Measurements from ENCODE around the gene ZBTB16.

Gene ZBTB16

DNA sequence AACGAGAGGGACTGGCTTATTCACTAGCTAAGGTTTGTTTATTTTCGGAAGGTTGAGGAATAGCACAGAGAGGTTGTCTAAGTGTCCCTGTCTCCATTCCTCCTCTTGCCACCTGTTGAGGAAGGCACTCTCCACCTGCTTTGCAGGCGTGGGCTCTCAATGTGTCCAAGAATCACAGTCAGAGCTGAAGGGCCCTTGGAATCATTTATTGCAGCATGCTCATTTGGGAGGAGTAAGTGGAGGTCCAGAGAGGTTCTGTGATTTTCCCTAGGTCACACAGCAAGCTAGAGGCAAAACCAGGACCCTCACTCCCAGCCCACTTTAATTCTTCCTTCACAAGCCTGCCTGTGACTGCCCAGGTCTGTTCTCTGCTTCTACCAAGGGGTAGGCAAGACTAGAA lies 21.3 kb downstream of the ZBTB16 start:
- Histone ChIP-seq H3K23ac (ENCODE audit: low read depth, low read length, poor library complexity) (no peak overlapping the region), H3K9ac (ENCODE audit: low read depth, low read length, poor library complexity) (no peak overlapping the region)
- no CpG with 5 or more reads among the region's 3 CpGs for WGBS, 2 donors (ENCODE audit: extremely low coverage in 2 of 2, insufficient read length in 2 of 2, insufficient replicate concordance in 1 of 2)

GRCh38 chr11:114081641-114082414 lies 22.3 kb downstream of the ZBTB16 start:
- Histone ChIP-seq H4K8ac (ENCODE audit: low read depth, low read length) (no peak overlapping the region), H3K14ac (ENCODE audit: low read length) (no peak overlapping the region), H3K4me3 (ENCODE audit: low read length in 2 of 2) (no peak overlapping the region), H3K36me3 (replicated peaks in 1 of 2; ENCODE audit: control insufficient read depth in 2 of 2, insufficient read depth in 2 of 2, low read length in 2 of 2) (peaks cover 3 to 36% of the 10 kb centered on the region in 2 donors), H4K91ac (ENCODE audit: low read depth, low read length, poor library complexity) (no peak overlapping the region), H3K27me3 (ENCODE audit: control insufficient read depth in 3 of 3, insufficient read depth in 3 of 3, low read depth in 1 of 3, low read length in 3 of 3) (no peaks in the 10 kb centered on the region), H3K9me3 (replicated peaks in 1 of 2; ENCODE audit: control insufficient read depth in 2 of 2, insufficient read depth in 1 of 2, low read depth in 1 of 2, low read length in 2 of 2) (no peaks in the 10 kb centered on the region), H2BK5ac (ENCODE audit: low read length) (no peak overlapping the region), H2AK5ac (ENCODE audit: low read depth, low read length) (no peak overlapping the region), H3K4me2 (ENCODE audit: insufficient read depth, low read length, poor library complexity, severe bottlenecking) (no peak overlapping the region), H2BK12ac (ENCODE audit: low read length) (no peak overlapping the region), H2BK15ac (ENCODE audit: low read length) (no peak overlapping the region), H3K18ac (ENCODE audit: low read length) (no peak overlapping the region), H3K9ac (ENCODE audit: low read depth, low read length, poor library complexity) (no peak overlapping the region), H3K4me1 (ENCODE audit: control insufficient read depth in 2 of 2, insufficient read depth in 1 of 2, low read depth in 1 of 2, low read length in 2 of 2) (peaks cover 38 to 50% of the 10 kb centered on the region in 2 donors), H2BK120ac (ENCODE audit: low read depth, low read length) (no peak overlapping the region), H3K27ac (replicated peaks; ENCODE audit: low read length) (no peak overlapping the region), H3K23ac (ENCODE audit: low read depth, low read length, poor library complexity) (no peak overlapping the region), H3K4ac (ENCODE audit: low read length) (no peak overlapping the region), H3K79me1 (ENCODE audit: low read depth, low read length) (peaks cover 6% of the 10 kb centered on the region), H2AFZ (ENCODE audit: low read length) (no peak overlapping the region)
- 100% methylated on average over 1 of the region's 9 CpGs; no CpG with 5 or more reads in 1 of the 2 donors for WGBS, 2 donors (ENCODE audit: extremely low coverage in 2 of 2, insufficient read length in 2 of 2, insufficient replicate concordance in 1 of 2)
- no peak for DNase-seq (ENCODE audit: low spot score)

More for the DNA sequence above, 21.3 kb downstream of the ZBTB16 start:
- no peak overlapping the region for H2BK12ac ChIP-seq (ENCODE audit: low read length)
- peaks cover 2 to 35% of the 10 kb centered on the region in 2 donors for H3K36me3 ChIP-seq (replicated peaks in 1 of 2; ENCODE audit: control insufficient read depth in 2 of 2, insufficient read depth in 2 of 2, low read length in 2 of 2)
- H4K8ac ChIP-seq (ENCODE audit: low read depth, low read length), result no peak overlapping the region
- H4K91ac ChIP-seq (ENCODE audit: low read depth, low read length, poor library complexity), result no peak overlapping the region
- H2BK5ac ChIP-seq (ENCODE audit: low read length), result no peak overlapping the region
- H3K14ac ChIP-seq (ENCODE audit: low read length), result no peak overlapping the region
- H2AK5ac ChIP-seq (ENCODE audit: low read depth, low read length), result no peak overlapping the region
- no peak overlapping the region for H3K4me2 ChIP-seq (ENCODE audit: insufficient read depth, low read length, poor library complexity, severe bottlenecking)
- H2BK120ac ChIP-seq (ENCODE audit: low read depth, low read length), result no peak overlapping the region
- DNase-seq (ENCODE audit: low spot score), result no peak
- no peak overlapping the region for H3K4ac ChIP-seq (ENCODE audit: low read length)
- peaks cover 48 to 51% of the 10 kb centered on the region in 2 donors for H3K4me1 ChIP-seq (ENCODE audit: control insufficient read depth in 2 of 2, insufficient read depth in 1 of 2, low read depth in 1 of 2, low read length in 2 of 2)
- no peaks in the 10 kb centered on the region for H3K27me3 ChIP-seq (ENCODE audit: control insufficient read depth in 3 of 3, insufficient read depth in 3 of 3, low read depth in 1 of 3, low read length in 3 of 3)
- H3K4me3 ChIP-seq (ENCODE audit: low read length in 2 of 2), result no peak overlapping the region
- no peak overlapping the region for H3K27ac ChIP-seq (replicated peaks; ENCODE audit: low read length)
- no peak overlapping the region for H3K18ac ChIP-seq (ENCODE audit: low read length)
- no peaks in the 10 kb centered on the region for H3K9me3 ChIP-seq (replicated peaks in 1 of 2; ENCODE audit: control insufficient read depth in 2 of 2, insufficient read depth in 1 of 2, low read depth in 1 of 2, low read length in 2 of 2)
- H2BK15ac ChIP-seq (ENCODE audit: low read length), result no peak overlapping the region
- H2AFZ ChIP-seq (ENCODE audit: low read length), result no peak overlapping the region
- peaks cover 4% of the 10 kb centered on the region for H3K79me1 ChIP-seq (ENCODE audit: low read depth, low read length)

DNA sequence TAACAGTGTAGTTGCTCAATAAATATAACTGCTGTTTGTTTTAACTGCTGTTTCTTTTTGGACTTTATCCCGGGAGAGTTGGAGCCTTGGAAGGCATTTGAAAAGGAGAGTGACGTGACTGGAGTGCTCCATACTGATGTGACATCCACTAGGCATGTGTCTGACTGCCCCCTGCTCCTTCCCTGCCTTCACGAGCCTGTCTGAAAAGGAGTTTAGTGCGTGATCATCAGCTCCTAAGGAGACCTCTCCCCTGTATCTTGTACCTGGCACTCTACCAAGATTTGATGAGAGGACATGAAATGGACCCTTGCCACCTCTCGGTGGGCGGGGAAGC lies 22.9 kb downstream of the ZBTB16 start:
- H2BK12ac ChIP-seq (ENCODE audit: low read length), result no peak overlapping the region
- H2BK120ac ChIP-seq (ENCODE audit: low read depth, low read length), result no peak overlapping the region
- H3K4me1 ChIP-seq (ENCODE audit: control insufficient read depth in 2 of 2, insufficient read depth in 1 of 2, low read depth in 1 of 2, low read length in 2 of 2), result peaks cover 33 to 45% of the 10 kb centered on the region in 2 donors
- H3K27ac ChIP-seq (replicated peaks; ENCODE audit: low read length), result no peak overlapping the region
- whole genome bisulfite sequencing, 2 donors (ENCODE audit: extremely low coverage in 2 of 2, insufficient read length in 2 of 2, insufficient replicate concordance in 1 of 2), result no CpG with 5 or more reads among the region's 6 CpGs
- H3K23ac ChIP-seq (ENCODE audit: low read depth, low read length, poor library complexity), result no peak overlapping the region
- peak overlapping the region; percentile 13 for H3K18ac ChIP-seq (ENCODE audit: low read length)
- H3K27me3 ChIP-seq (ENCODE audit: control insufficient read depth in 3 of 3, insufficient read depth in 3 of 3, low read depth in 1 of 3, low read length in 3 of 3), result no peaks in the 10 kb centered on the region
- H2BK5ac ChIP-seq (ENCODE audit: low read length), result no peak overlapping the region
- H4K91ac ChIP-seq (ENCODE audit: low read depth, low read length, poor library complexity), result no peak overlapping the region
- H3K14ac ChIP-seq (ENCODE audit: low read length), result no peak overlapping the region
- H4K8ac ChIP-seq (ENCODE audit: low read depth, low read length), result no peak overlapping the region
- H3K4me2 ChIP-seq (ENCODE audit: insufficient read depth, low read length, poor library complexity, severe bottlenecking), result no peak overlapping the region
- H3K36me3 ChIP-seq (replicated peaks in 1 of 2; ENCODE audit: control insufficient read depth in 2 of 2, insufficient read depth in 2 of 2, low read length in 2 of 2), result peaks cover 5 to 36% of the 10 kb centered on the region in 2 donors
- H2AFZ ChIP-seq (ENCODE audit: low read length), result no peak overlapping the region
- no peak overlapping the region for H2BK15ac ChIP-seq (ENCODE audit: low read length)
- H3K4ac ChIP-seq (ENCODE audit: low read length), result no peak overlapping the region
- no peak for DNase-seq (ENCODE audit: low spot score)
- H3K9me3 ChIP-seq (replicated peaks in 1 of 2; ENCODE audit: control insufficient read depth in 2 of 2, insufficient read depth in 1 of 2, low read depth in 1 of 2, low read length in 2 of 2), result no peaks in the 10 kb centered on the region
- peak overlapping the region; percentile 6 for H2AK5ac ChIP-seq (ENCODE audit: low read depth, low read length)
- H3K9ac ChIP-seq (ENCODE audit: low read depth, low read length, poor library complexity), result no peak overlapping the region
- peaks cover 6% of the 10 kb centered on the region for H3K79me1 ChIP-seq (ENCODE audit: low read depth, low read length)
- no peak overlapping the region for H3K4me3 ChIP-seq (ENCODE audit: low read length in 2 of 2)

GRCh38 chr11:114082767-114083181 lies 23.3 kb downstream of the ZBTB16 start:
- Histone ChIP-seq H3K4me3 (ENCODE audit: low read length in 2 of 2) (no peak overlapping the region), H3K23ac (ENCODE audit: low read depth, low read length, poor library complexity) (peak overlapping the region; percentile 48), H4K8ac (ENCODE audit: low read depth, low read length) (no peak overlapping the region), H3K14ac (ENCODE audit: low read length) (no peak overlapping the region), H4K91ac (ENCODE audit: low read depth, low read length, poor library complexity) (no peak overlapping the region), H3K4me2 (ENCODE audit: insufficient read depth, low read length, poor library complexity, severe bottlenecking) (no peak overlapping the region), H3K36me3 (replicated peaks in 1 of 2; ENCODE audit: control insufficient read depth in 2 of 2, insufficient read depth in 2 of 2, low read length in 2 of 2) (peaks cover 5 to 36% of the 10 kb centered on the region in 2 donors), H3K9ac (ENCODE audit: low read depth, low read length, poor library complexity) (no peak overlapping the region), H3K79me1 (ENCODE audit: low read depth, low read length) (peaks cover 6% of the 10 kb centered on the region), H2AFZ (ENCODE audit: low read length) (no peak overlapping the region), H2BK5ac (ENCODE audit: low read length) (no peak overlapping the region), H3K27ac (replicated peaks; ENCODE audit: low read length) (no peak overlapping the region), H3K4ac (ENCODE audit: low read length) (no peak overlapping the region), H3K27me3 (ENCODE audit: control insufficient read depth in 3 of 3, insufficient read depth in 3 of 3, low read depth in 1 of 3, low read length in 3 of 3) (no peaks in the 10 kb centered on the region), H2BK15ac (ENCODE audit: low read length) (no peak overlapping the region), H2BK12ac (ENCODE audit: low read length) (no peak overlapping the region), H3K4me1 (ENCODE audit: control insufficient read depth in 2 of 2, insufficient read depth in 1 of 2, low read depth in 1 of 2, low read length in 2 of 2) (peaks cover 29 to 43% of the 10 kb centered on the region in 2 donors), H3K18ac (ENCODE audit: low read length) (peak overlapping the region; percentile 42), H3K9me3 (replicated peaks in 1 of 2; ENCODE audit: control insufficient read depth in 2 of 2, insufficient read depth in 1 of 2, low read depth in 1 of 2, low read length in 2 of 2) (no peaks in the 10 kb centered on the region), H2BK120ac (ENCODE audit: low read depth, low read length) (no peak overlapping the region), H2AK5ac (ENCODE audit: low read depth, low read length) (peak overlapping the region; percentile 6)
- no peak for DNase-seq (ENCODE audit: low spot score)
- no CpG with 5 or more reads among the region's 22 CpGs for WGBS, 2 donors (ENCODE audit: extremely low coverage in 2 of 2, insufficient read length in 2 of 2, insufficient replicate concordance in 1 of 2)

Measured in neuronal stem cell (in vitro differentiated cells).